ENCODE data around the gene UBE2V1.
"Not testable (repeated sequence)": the region's sequence is repeated elsewhere in the genome, so short reads cannot be mapped to it uniquely, and the experiment has no call there.

UBE2V1 gene

GRCh38 chr20:50113420-50114224 lies 672 bp upstream of the UBE2V1 start:
- no peak for DNase-seq

- peak; percentile 55 for DNase-seq
Observed at GRCh38 chr20:50111829-50112495, 988 bp downstream of the UBE2V1 start.

- DNase-seq, result peak; percentile 74
Observed at GRCh38 chr20:50111120-50111828, 1.7 kb downstream of the UBE2V1 start.

GRCh38 chr20:50110141-50111047 lies 2.6 kb downstream of the UBE2V1 start:
- peak; percentile 69 for DNase-seq

- peak; percentile 43 for DNase-seq
Observed at GRCh38 chr20:50108556-50109235, 4.3 kb downstream of the UBE2V1 start.

GRCh38 chr20:50107796-50108331 lies 5.1 kb downstream of the UBE2V1 start:
- peak; percentile 49 for DNase-seq

- DNase-seq, result peak; percentile 13
Observed at GRCh38 chr20:50107086-50107660, 5.8 kb downstream of the UBE2V1 start.

GRCh38 chr20:50106669-50107068 lies 6.3 kb downstream of the UBE2V1 start:
- DNase-seq, result not testable (repeated sequence)

- peak; percentile 51 for DNase-seq
Observed at GRCh38 chr20:50103464-50104107, 9.4 kb downstream of the UBE2V1 start.

- DNase-seq, result peak; percentile 32
Observed at GRCh38 chr20:50102551-50102950, 10.4 kb downstream of the UBE2V1 start.

GRCh38 chr20:50101887-50102286 lies 11.1 kb downstream of the UBE2V1 start:
- DNase-seq, result no peak

GRCh38 chr20:50101281-50101680 lies 11.7 kb downstream of the UBE2V1 start:
- no peak for DNase-seq

- DNase-seq, result no peak
Observed at GRCh38 chr20:50100552-50100951, 12.4 kb downstream of the UBE2V1 start.

GRCh38 chr20:50099565-50099991 lies 13.4 kb downstream of the UBE2V1 start:
- DNase-seq, result no peak

- DNase-seq, result no peak
Observed at GRCh38 chr20:50099113-50099512, 13.8 kb downstream of the UBE2V1 start.

- no peak for DNase-seq
Observed at GRCh38 chr20:50098259-50098658, 14.7 kb downstream of the UBE2V1 start.

- DNase-seq, result no peak
Observed at GRCh38 chr20:50097843-50098242, 15.1 kb downstream of the UBE2V1 start.

- no peak for DNase-seq
Observed at GRCh38 chr20:50096237-50096636, 16.7 kb downstream of the UBE2V1 start.

- DNase-seq, result peak; percentile 39
Observed at GRCh38 chr20:50095476-50096078, 17.4 kb downstream of the UBE2V1 start.

- no peak for DNase-seq
Observed at GRCh38 chr20:50094522-50094921, 18.4 kb downstream of the UBE2V1 start.

Data from activated CD8-positive, alpha-beta memory T cell treated with anti-CD3 and anti-CD28 coated beads, Interleukin-2, amount 50 U/mL, for 48 hours (primary cell).